ENCODE measurements around the gene PPP1R1A.

DNA sequence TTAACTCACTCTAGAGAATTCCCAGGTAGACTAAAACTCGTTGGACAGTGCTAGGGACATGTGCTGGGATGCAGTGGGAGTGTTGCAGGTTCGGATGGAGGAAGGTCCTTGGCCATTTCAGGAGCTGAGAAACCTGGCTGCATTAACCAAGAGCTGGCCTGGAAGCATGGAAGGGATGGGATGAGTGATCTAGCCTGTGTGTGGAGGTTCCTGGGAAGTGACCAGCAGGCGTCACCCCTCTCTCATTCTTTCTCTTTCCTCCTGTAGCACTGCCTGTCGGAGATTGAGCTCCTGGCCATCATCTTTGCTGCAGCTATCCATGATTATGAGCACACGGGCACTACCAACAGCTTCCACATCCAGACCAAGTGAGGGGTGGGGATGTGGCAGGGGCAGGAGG is 15.6 kb downstream of the PPP1R1A start:
- TF ChIP-seq EZH2phosphoT487 (IDR thresholded peaks at IDR 0.05; ENCODE audit: borderline replicate concordance, low read depth, low read length), result no peak
- TF ChIP-seq, protein P1, sequence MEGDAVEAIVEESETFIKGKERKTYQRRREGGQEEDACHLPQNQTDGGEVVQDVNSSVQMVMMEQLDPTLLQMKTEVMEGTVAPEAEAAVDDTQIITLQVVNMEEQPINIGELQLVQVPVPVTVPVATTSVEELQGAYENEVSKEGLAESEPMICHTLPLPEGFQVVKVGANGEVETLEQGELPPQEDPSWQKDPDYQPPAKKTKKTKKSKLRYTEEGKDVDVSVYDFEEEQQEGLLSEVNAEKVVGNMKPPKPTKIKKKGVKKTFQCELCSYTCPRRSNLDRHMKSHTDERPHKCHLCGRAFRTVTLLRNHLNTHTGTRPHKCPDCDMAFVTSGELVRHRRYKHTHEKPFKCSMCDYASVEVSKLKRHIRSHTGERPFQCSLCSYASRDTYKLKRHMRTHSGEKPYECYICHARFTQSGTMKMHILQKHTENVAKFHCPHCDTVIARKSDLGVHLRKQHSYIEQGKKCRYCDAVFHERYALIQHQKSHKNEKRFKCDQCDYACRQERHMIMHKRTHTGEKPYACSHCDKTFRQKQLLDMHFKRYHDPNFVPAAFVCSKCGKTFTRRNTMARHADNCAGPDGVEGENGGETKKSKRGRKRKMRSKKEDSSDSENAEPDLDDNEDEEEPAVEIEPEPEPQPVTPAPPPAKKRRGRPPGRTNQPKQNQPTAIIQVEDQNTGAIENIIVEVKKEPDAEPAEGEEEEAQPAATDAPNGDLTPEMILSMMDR (conservative IDR thresholded peaks at IDR 0.05; ENCODE audit: low read length), result no peak

Measured in OCI-LY7 (cell line).